ENCODE data around the gene OR2W1.

OR2W1 gene

GRCh38 chr6:29045075-29045474, at the start of gene OR2W1:
Gene OR2W1, minus strand, starts transcription at chr6:29045175. Its CDS starts 0 bp downstream, at chr6:29045175.
- no peak for DNase-seq (ENCODE audit: low spot score)

- DNase-seq (ENCODE audit: low spot score): no peak
These were observed 48.0 kb upstream of the OR2W1 start for GRCh38 chr6:29092957-29093356.

GRCh38 chr6:29087213-29087612, 42.2 kb upstream of the OR2W1 start, which contains the start of gene OR2B3:
Gene OR2B3, minus strand, starts transcription at chr6:29087313. Its CDS starts 65 bp downstream, at chr6:29087248.
- DNase-seq (ENCODE audit: low spot score): no peak

- DNase-seq (ENCODE audit: low spot score): no peak
These were observed 37.5 kb upstream of the OR2W1 start for GRCh38 chr6:29082457-29082856.

GRCh38 chr6:29081312-29081711, 36.3 kb upstream of the OR2W1 start:
- DNase-seq (ENCODE audit: low spot score): no peak

- no peak for DNase-seq (ENCODE audit: low spot score)
These were observed 34.2 kb upstream of the OR2W1 start for GRCh38 chr6:29079203-29079602.

GRCh38 chr6:29071831-29072723, 27.1 kb upstream of the OR2W1 start:
- no peak for DNase-seq (ENCODE audit: low spot score)

GRCh38 chr6:29051680-29052079, 6.7 kb upstream of the OR2W1 start:
- DNase-seq (ENCODE audit: low spot score): no peak

GRCh38 chr6:29035951-29036350, 9.0 kb downstream of the OR2W1 start:
- no peak for DNase-seq (ENCODE audit: low spot score)

- no peak for DNase-seq (ENCODE audit: low spot score)
These were observed 16.2 kb downstream of the OR2W1 start for GRCh38 chr6:29028821-29029220.

GRCh38 chr6:29025927-29026585, 18.9 kb downstream of the OR2W1 start:
- DNase-seq (ENCODE audit: low spot score): no peak

- no peak for DNase-seq (ENCODE audit: low spot score)
These were observed 23.5 kb downstream of the OR2W1 start for GRCh38 chr6:29021434-29021833.

GRCh38 chr6:29019629-29020028, 25.3 kb downstream of the OR2W1 start:
- DNase-seq (ENCODE audit: low spot score): no peak

GRCh38 chr6:29017428-29017802, 27.6 kb downstream of the OR2W1 start:
- no peak for DNase-seq (ENCODE audit: low spot score)

- DNase-seq (ENCODE audit: low spot score): peak; percentile 89
These were observed 28.2 kb downstream of the OR2W1 start for GRCh38 chr6:29016559-29017427.

- no peak for DNase-seq (ENCODE audit: low spot score)
These were observed 30.0 kb downstream of the OR2W1 start for GRCh38 chr6:29014729-29015608.

- DNase-seq (ENCODE audit: low spot score): peak; percentile 44
These were observed 33.7 kb downstream of the OR2W1 start for GRCh38 chr6:29011276-29011734.

- DNase-seq (ENCODE audit: low spot score): no peak
These were observed 35.6 kb downstream of the OR2W1 start for GRCh38 chr6:29009358-29009757.

- DNase-seq (ENCODE audit: low spot score): no peak
These were observed 36.9 kb downstream of the OR2W1 start for GRCh38 chr6:29008089-29008488.

- peak; percentile 58 for DNase-seq (ENCODE audit: low spot score)
These were observed 39.6 kb downstream of the OR2W1 start, which contains the start of gene ZNF311 for GRCh38 chr6:29005183-29005885. Gene ZNF311, minus strand, starts transcription at chr6:29005315. Its CDS starts 1,361 bp downstream, at chr6:29003954.

Data from CD4-positive, alpha-beta T cell treated with Interleukin-2 at 100 ng/mL for 4 hours (primary cell).